HepG2 (cell line): ENCODE results near the gene LMNA. TPM values are rescaled to one million over a fixed set of nuclear protein-coding genes. Genes with fewer than 3 reads are reported as not detected.

Source experiments
- AHR ChIP-seq: IDR thresholded peaks from 2 replicates; pipeline ENCODE4 v1.6.1; 2018; ENCODE audit warnings: missing genetic modification reagents, missing compliant biosample characterization
- AKAP8 ChIP-seq: sonication (generic); formaldehyde crosslinking; IDR thresholded peaks from 2 replicates; pipeline ENCODE4 v1.5.1; 2020; ENCODE audit warnings: mild to moderate bottlenecking, missing genetic modification reagents
- BCL3 ChIP-seq: sonication (generic); formaldehyde crosslinking; IDR thresholded peaks from 2 replicates; pipeline ENCODE4 v1.5.1; 2020; ENCODE audit warnings: mild to moderate bottlenecking, missing genetic modification reagents, moderate library complexity
- E2F2 ChIP-seq: sonication (generic); formaldehyde crosslinking; IDR thresholded peaks from 2 replicates; pipeline ENCODE4 v1.4.0; 2020; ENCODE audit warnings: missing genetic modification reagents, borderline replicate concordance
- ELF1 ChIP-seq: sonication (generic); formaldehyde crosslinking; IDR thresholded peaks from 2 replicates; pipeline ENCODE4 v1.4.0; 2020; ENCODE audit warnings: missing genetic modification reagents
- FLYWCH1 ChIP-seq: sonication (generic); formaldehyde crosslinking; IDR thresholded peaks from 2 replicates; pipeline ENCODE4 v1.8.1; 2023; ENCODE audit warnings: mild to moderate bottlenecking, missing genetic modification reagents
- HNRNPUL1 ChIP-seq: fragments of 200-400 bp; formaldehyde crosslinking; IDR thresholded peaks from 2 replicates; pipeline ENCODE4 v1.6.1; 2017; ENCODE audit warnings: low read depth, mild to moderate bottlenecking, low read length, moderate library complexity
- HOXA7 ChIP-seq: sonication (generic); formaldehyde crosslinking; IDR thresholded peaks from 2 replicates; pipeline ENCODE4 v1.8.1; 2022; ENCODE audit warnings: mild to moderate bottlenecking, missing genetic modification reagents, moderate library complexity
- JDP2 ChIP-seq: sonication (generic); formaldehyde crosslinking; IDR thresholded peaks from 2 replicates; pipeline ENCODE4 v1.8.1; 2022; ENCODE audit warnings: missing genetic modification reagents, borderline replicate concordance
- MIXL1 ChIP-seq: IDR thresholded peaks from 2 replicates; pipeline ENCODE4 v1.6.1; 2016
- NCOA1 ChIP-seq: sonication (generic); formaldehyde crosslinking; IDR thresholded peaks from 2 replicates; pipeline ENCODE4 v1.9.0; 2021; ENCODE audit warnings: missing genetic modification reagents
- PAWR ChIP-seq: sonication (generic); formaldehyde crosslinking; IDR thresholded peaks from 2 replicates; pipeline ENCODE4 v1.4.0; 2020; ENCODE audit warnings: missing genetic modification reagents, mild to moderate bottlenecking, borderline replicate concordance
- SIN3A ChIP-seq: IDR thresholded peaks from 2 replicates; pipeline ENCODE4 v1.6.1; 2011; ENCODE audit warnings: low read depth, mild to moderate bottlenecking, control low read depth, low read length, borderline replicate concordance
- SOX5 ChIP-seq: IDR thresholded peaks from 2 replicates; pipeline ENCODE4 v1.6.1; 2016; ENCODE audit warnings: borderline replicate concordance
- TBX3 ChIP-seq: fragments of 450-650 bp; IDR thresholded peaks from 2 replicates; pipeline ENCODE4 v1.6.1; 2017; ENCODE audit warnings: antibody characterized with exemption, mild to moderate bottlenecking, inconsistent platforms, borderline replicate concordance
- TFE3 ChIP-seq: IDR thresholded peaks from 2 replicates; pipeline ENCODE4 v1.6.1; 2016
- ZBTB37 ChIP-seq: sonication (generic); formaldehyde crosslinking; IDR thresholded peaks from 2 replicates; pipeline ENCODE4 v1.4.0; 2020; ENCODE audit warnings: mild to moderate bottlenecking, missing genetic modification reagents
- ZBTB43 ChIP-seq: sonication (generic); formaldehyde crosslinking; conservative IDR thresholded peaks from 2 replicates; pipeline ENCODE4 v1.4.0; 2020; ENCODE audit warnings: missing genetic modification reagents
- ZFP90 ChIP-seq: sonication (generic); formaldehyde crosslinking; IDR thresholded peaks from 2 replicates; pipeline ENCODE4 v1.8.0; 2022; ENCODE audit warnings: missing genetic modification reagents, mild to moderate bottlenecking, inconsistent platforms, borderline replicate concordance
- ZKSCAN1 ChIP-seq: fragments of 150-350 bp; IDR thresholded peaks from 2 replicates; pipeline ENCODE4 v1.6.1; 2014; ENCODE audit warnings: low read length
- ZNF331 ChIP-seq: sonication (generic); formaldehyde crosslinking; IDR thresholded peaks from 2 replicates; pipeline ENCODE4 v1.4.0; 2020; ENCODE audit warnings: missing genetic modification reagents
- ZNF563 ChIP-seq: sonication (generic); formaldehyde crosslinking; IDR thresholded peaks from 2 replicates; pipeline ENCODE4 v1.8.0; 2022; ENCODE audit warnings: mild to moderate bottlenecking, moderate library complexity, missing genetic modification reagents
- ZSCAN5A ChIP-seq: sonication (generic); formaldehyde crosslinking; IDR thresholded peaks from 2 replicates; pipeline ENCODE4 v1.8.0; 2022; ENCODE audit warnings: mild to moderate bottlenecking, missing genetic modification reagents, borderline replicate concordance
- polyA plus RNA-seq, 8 experiments: library from polyadenylated mRNA; depleted of rRNA in 3 of 8; stranded (reverse) in 7 of 8; unstranded in 1 of 8; fragments of >200 nt; fragmentation: Illumina TruSeq in 4 of 8; extraction: Trizol in 4 of 8; gene quantifications; 2 replicates each; pipeline versions ENCODE4 v1.2.1 to v1.2.3, GENCODE V29; 2011 to 2016; ENCODE audit warnings: low read depth in 4 of 8, missing spikeins in 1 of 8, mixed read lengths in 1 of 8; ENCODE audit not compliant: insufficient read depth in 1 of 8
- total RNA-seq, 5 experiments: library from RNA; depleted of rRNA; stranded (reverse); fragments of >200 nt; fragmentation: Illumina TruSeq; extraction: Trizol; gene quantifications; 2 replicates each; pipeline ENCODE4 v1.2.3, GENCODE V29; 2016; ENCODE audit warnings: low read depth in 1 of 5

LMNA gene
- total and polyA plus RNA-seq, 2 of the 13 experiments (the other 11 are each of a cell fraction or from before 2014, with no cell fraction given): 107 to 225 TPM

- no peak for TF ChIP-seq TFE3 (CRISPR knock-in tag)
- no peak for TF ChIP-seq MIXL1 (CRISPR knock-in tag)
- TF ChIP-seq TBX3: no peak
- no peak for TF ChIP-seq ZNF331
- TF ChIP-seq SIN3A: no peak
- no peak for TF ChIP-seq PAWR (CRISPR knock-in tag)
- TF ChIP-seq JDP2 (CRISPR knock-in tag): no peak
- no peak for TF ChIP-seq E2F2
- TF ChIP-seq ZSCAN5A (CRISPR knock-in tag): no peak
- no peak for TF ChIP-seq ZNF563
- TF ChIP-seq HOXA7 (CRISPR knock-in tag): no peak
- TF ChIP-seq AKAP8: peak; percentile 69; the same call in 1 of the 2 replicates
- no peak for TF ChIP-seq FLYWCH1
- TF ChIP-seq BCL3 (CRISPR knock-in tag): no peak; the same call in 1 of the 2 replicates
- no peak for TF ChIP-seq ZBTB37
- TF ChIP-seq HNRNPUL1: no peak
- TF ChIP-seq ZBTB43 (CRISPR knock-in tag): no peak
- TF ChIP-seq ZKSCAN1: no peak
- TF ChIP-seq ELF1: no peak
- TF ChIP-seq ZFP90: no peak
- peak; percentile 86; the same call in 1 of the 2 replicates for TF ChIP-seq NCOA1 (CRISPR knock-in tag)
- no peak for TF ChIP-seq SOX5 (CRISPR knock-in tag)
- TF ChIP-seq AHR (CRISPR knock-in tag): no peak
Measured at GRCh38 chr1:156114919-156115513, 505 bp downstream of the LMNA start (continued).
